Neural progenitor cell (in vitro differentiated cells): Measurements from ENCODE around the gene PACRG.
"Not testable (repeated sequence)": the region's sequence is repeated elsewhere in the genome, so short reads cannot be mapped to it uniquely, and the experiment has no call there.

Experiments used
- CTCF ChIP-seq: fragments of 200-600 bp; sonication (generic); IDR thresholded peaks from 2 replicates; pipeline ENCODE4 v1.5.1; 2017; ENCODE audit warnings: antibody characterized with exemption, mild to moderate bottlenecking
- EZH2 ChIP-seq: fragments of 200-600 bp; sonication (generic); IDR thresholded peaks from 2 replicates; pipeline ENCODE4 v1.6.1; 2017; ENCODE audit warnings: antibody characterized with exemption, mild to moderate bottlenecking, moderate library complexity
- EZH2phosphoT487 ChIP-seq: fragments of 200-600 bp; sonication (generic); IDR thresholded peaks from 2 replicates; pipeline ENCODE4 v1.6.1; 2017; ENCODE audit warnings: antibody characterized with exemption

GRCh38 chr6:162678896-162679295, 48.9 kb upstream of the PACRG start:
- TF ChIP-seq CTCF, EZH2, EZH2phosphoT487: not testable (repeated sequence)
